NT2/D1 (cell line): ENCODE data around the gene RAB11FIP4.

Experiments used
- DNase-seq: peaks from one replicate; pipeline ENCODE4 v3.0.0-alpha.2; 2011; ENCODE audit warnings: low read depth, low spot score
- H3K27me3 ChIP-seq: 2 replicates; pipeline ENCODE4 v1.6.0; 2011; ENCODE audit warnings: mild to moderate bottlenecking; ENCODE audit not compliant: insufficient read length, insufficient read depth
- H3K36me3 ChIP-seq: 2 replicates; pipeline ENCODE4 v1.6.1; 2011; ENCODE audit warnings: mild to moderate bottlenecking, low read length, mixed read lengths; ENCODE audit not compliant: insufficient read depth, insufficient read length
- H3K4me1 ChIP-seq: 2 replicates; pipeline ENCODE4 v1.5.1; 2011; ENCODE audit not compliant: insufficient read depth, insufficient read length
- H3K4me3 ChIP-seq: 2 replicates; pipeline ENCODE4 v1.5.1; 2011; ENCODE audit warnings: low read depth; ENCODE audit not compliant: insufficient read length
- H3K9ac ChIP-seq: 2 replicates; pipeline ENCODE4 v1.6.0; 2011; ENCODE audit warnings: low read depth; ENCODE audit not compliant: insufficient read length
- H3K9me3 ChIP-seq: 2 replicates; pipeline ENCODE4 v1.5.1; 2011; ENCODE audit warnings: mild to moderate bottlenecking, low read length; ENCODE audit not compliant: insufficient read depth
- SUZ12 ChIP-seq: IDR thresholded peaks from 2 replicates; pipeline ENCODE4 v1.6.1; 2011; ENCODE audit not compliant: insufficient read length, insufficient read depth; ENCODE audit errors: extremely low read depth
- YY1 ChIP-seq: IDR thresholded peaks from 2 replicates; pipeline ENCODE4 v1.6.1; 2011; ENCODE audit not compliant: insufficient read length, insufficient read depth
- ZNF274 ChIP-seq: IDR thresholded peaks from 2 replicates; pipeline ENCODE4 v1.6.1; 2011; ENCODE audit warnings: mild to moderate bottlenecking, low read depth, low read length

The RAB11FIP4 gene

GRCh38 chr17:31512104-31512740, 120.7 kb downstream of the RAB11FIP4 start:
- peaks cover 3% of the 10 kb centered on the region for H3K4me1 ChIP-seq
- TF ChIP-seq ZNF274, result no peak
- no peak for TF ChIP-seq SUZ12
- TF ChIP-seq YY1, result no peak
- H3K4me3 ChIP-seq, result no peak overlapping the region
- DNase-seq, result no peak
- no peak overlapping the region for H3K9ac ChIP-seq
- H3K9me3 ChIP-seq, result no peaks in the 10 kb centered on the region
- no peaks in the 10 kb centered on the region for H3K36me3 ChIP-seq
- H3K27me3 ChIP-seq, result no peaks in the 10 kb centered on the region

- Histone ChIP-seq H3K9ac (no peak overlapping the region), H3K9me3 (no peaks in the 10 kb centered on the region), H3K4me3 (no peak overlapping the region), H3K4me1 (peaks cover 3% of the 10 kb centered on the region), H3K27me3 (no peaks in the 10 kb centered on the region), H3K36me3 (no peaks in the 10 kb centered on the region)
- no peak for DNase-seq
- no peak for TF ChIP-seq ZNF274
- TF ChIP-seq SUZ12, result no peak
- no peak for TF ChIP-seq YY1
Observed at GRCh38 chr17:31512796-31513195, 121.3 kb downstream of the RAB11FIP4 start.

- Histone ChIP-seq H3K9me3 (no peaks in the 10 kb centered on the region), H3K27me3 (no peaks in the 10 kb centered on the region), H3K9ac (peak overlapping the region; percentile 10), H3K4me1 (no peaks in the 10 kb centered on the region), H3K36me3 (no peaks in the 10 kb centered on the region), H3K4me3 (no peak overlapping the region)
- DNase-seq, result no peak
- TF ChIP-seq YY1 (no peak), ZNF274 (no peak), SUZ12 (no peak)
Observed at GRCh38 chr17:31513731-31514427, 122.4 kb downstream of the RAB11FIP4 start.

- no peak for DNase-seq
- Histone ChIP-seq H3K4me1 (no peaks in the 10 kb centered on the region), H3K9ac (no peak overlapping the region), H3K36me3 (no peaks in the 10 kb centered on the region), H3K9me3 (no peaks in the 10 kb centered on the region), H3K27me3 (no peaks in the 10 kb centered on the region), H3K4me3 (no peak overlapping the region)
- no peak for TF ChIP-seq YY1
- TF ChIP-seq SUZ12, result no peak
- TF ChIP-seq ZNF274, result no peak
Observed at GRCh38 chr17:31515267-31515666, 123.8 kb downstream of the RAB11FIP4 start.

GRCh38 chr17:31517524-31517923, 126.0 kb downstream of the RAB11FIP4 start:
- Histone ChIP-seq H3K9me3 (no peaks in the 10 kb centered on the region), H3K4me1 (peaks cover 4% of the 10 kb centered on the region), H3K27me3 (no peaks in the 10 kb centered on the region), H3K9ac (no peak overlapping the region), H3K4me3 (no peak overlapping the region), H3K36me3 (no peaks in the 10 kb centered on the region)
- DNase-seq, result peak; percentile 43
- no peak for TF ChIP-seq YY1
- TF ChIP-seq SUZ12, result no peak
- TF ChIP-seq ZNF274, result no peak

DNA sequence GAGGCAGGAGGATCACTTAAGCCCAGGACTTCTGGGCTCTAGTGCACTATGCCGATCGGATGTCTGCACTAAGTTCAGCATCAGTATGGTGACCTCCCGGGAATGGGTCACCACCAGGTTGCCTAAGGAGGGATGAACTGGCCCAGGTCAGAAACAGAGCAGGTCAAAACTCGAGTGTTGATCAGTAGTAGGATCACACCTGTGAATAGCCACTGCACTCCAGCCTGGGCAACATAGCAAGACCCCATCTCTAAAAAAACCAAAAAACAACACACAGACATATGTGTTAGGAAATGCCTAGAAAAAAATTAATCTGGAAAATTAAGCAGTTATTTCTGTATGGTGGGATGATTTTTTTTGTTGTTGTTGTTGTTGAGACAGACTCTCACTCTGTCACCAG, 127.0 kb downstream of the RAB11FIP4 start:
- no peak overlapping the region for H3K4me3 ChIP-seq
- peaks cover under 1% of the 10 kb centered on the region; the same call in 1 of the 2 replicates for H3K9me3 ChIP-seq
- H3K36me3 ChIP-seq, result no peaks in the 10 kb centered on the region
- H3K27me3 ChIP-seq, result no peaks in the 10 kb centered on the region
- TF ChIP-seq SUZ12 (no peak), YY1 (no peak), ZNF274 (no peak)
- no peak overlapping the region for H3K9ac ChIP-seq
- H3K4me1 ChIP-seq, result peaks cover 14% of the 10 kb centered on the region
- no peak for DNase-seq

DNA sequence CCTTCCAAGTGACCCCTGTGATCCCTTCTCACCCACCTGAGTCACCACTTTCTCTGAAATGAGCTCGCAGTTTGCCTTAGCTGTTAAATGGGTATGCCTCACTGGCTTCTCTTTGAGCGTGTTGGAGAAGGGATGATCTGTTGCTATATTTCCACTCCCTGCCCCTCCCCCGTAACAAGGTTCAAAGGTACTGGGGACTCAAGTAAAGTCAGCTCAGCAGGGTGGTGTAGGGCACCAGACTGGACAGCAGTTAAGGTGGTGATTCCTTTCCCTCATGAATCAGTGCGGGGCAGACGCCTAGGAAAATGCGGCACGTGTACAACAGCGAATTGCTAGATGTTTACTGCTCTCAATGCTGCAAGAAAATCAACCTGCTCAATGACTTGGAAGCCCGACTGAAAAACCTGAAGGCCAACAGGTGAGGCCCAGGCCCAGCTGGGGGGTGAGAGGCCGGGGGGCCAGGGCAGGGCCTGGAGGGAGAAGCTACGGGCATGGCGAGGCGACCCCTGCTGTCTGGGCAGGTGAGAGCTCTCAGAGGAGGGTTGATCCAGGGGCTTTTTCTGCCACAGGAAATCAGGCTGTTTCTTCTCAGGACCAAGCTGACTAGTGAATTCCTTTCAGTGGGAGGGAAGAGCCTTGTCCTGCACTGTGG, 130.3 kb downstream of the RAB11FIP4 start:
- TF ChIP-seq YY1 (no peak), SUZ12 (no peak), ZNF274 (no peak)
- DNase-seq, result no peak

More for the DNA sequence above, 130.3 kb downstream of the RAB11FIP4 start:
- H3K9me3 ChIP-seq, result peaks cover 11% of the 10 kb centered on the region; the same call in 1 of the 2 replicates
- H3K4me1 ChIP-seq, result peaks cover 16% of the 10 kb centered on the region
- no peaks in the 10 kb centered on the region for H3K27me3 ChIP-seq
- H3K36me3 ChIP-seq, result peaks cover 5% of the 10 kb centered on the region
- H3K9ac ChIP-seq, result no peak overlapping the region
- H3K4me3 ChIP-seq, result no peak overlapping the region
